HepG2 (cell line): ENCODE data around the gene BTK. TPM values are rescaled to one million over a fixed set of nuclear protein-coding genes. Genes with fewer than 3 reads are reported as not detected.

Experiments
- AFF4 ChIP-seq: sonication (generic); formaldehyde crosslinking; IDR thresholded peaks from 2 replicates; pipeline ENCODE4 v1.4.0; 2020; ENCODE audit warnings: missing genetic modification reagents
- GABPB1 ChIP-seq: IDR thresholded peaks from 2 replicates; pipeline ENCODE4 v1.6.1; 2016; ENCODE audit warnings: mild to moderate bottlenecking, missing genetic modification reagents, moderate library complexity, missing compliant biosample characterization
- HDAC1 ChIP-seq: sonication (generic); formaldehyde crosslinking; IDR thresholded peaks from 2 replicates; pipeline ENCODE4 v1.5.1; 2020; ENCODE audit warnings: mild to moderate bottlenecking, missing genetic modification reagents
- HNRNPK ChIP-seq: fragments of 200-400 bp; formaldehyde crosslinking; IDR thresholded peaks from 2 replicates; pipeline ENCODE4 v1.6.1; 2018; ENCODE audit warnings: low read length, low read depth, moderate library complexity, mild to moderate bottlenecking; ENCODE audit not compliant: poor library complexity, severe bottlenecking
- MBNL3 ChIP-seq: fragments of 250-450 bp; sonication (Bioruptor Pico); conservative IDR thresholded peaks from 2 replicates; pipeline ENCODE4 v1.8.0; 2022; ENCODE audit warnings: mild to moderate bottlenecking, inconsistent platforms
- MXI1 ChIP-seq: IDR thresholded peaks from 3 replicates; pipeline ENCODE4 v1.6.1; 2012; ENCODE audit warnings: low read depth, low read length, inconsistent platforms, borderline replicate concordance
- RBFOX2 ChIP-seq: fragments of 200-400 bp; formaldehyde crosslinking; IDR thresholded peaks from 2 replicates; pipeline ENCODE4 v1.6.1; 2017; ENCODE audit warnings: low read depth, mild to moderate bottlenecking, low read length
- RELA ChIP-seq: sonication (generic); formaldehyde crosslinking; IDR thresholded peaks from 2 replicates; pipeline ENCODE4 v1.4.0; 2020; ENCODE audit warnings: missing genetic modification reagents
- RFX5 ChIP-seq: IDR thresholded peaks from 2 replicates; pipeline ENCODE4 v1.6.1; 2011; ENCODE audit warnings: low read depth, low read length, improper control_type of control experiment
- SNAPC4 ChIP-seq: sonication (generic); formaldehyde crosslinking; IDR thresholded peaks from 2 replicates; pipeline ENCODE4 v1.4.0; 2020; ENCODE audit warnings: mild to moderate bottlenecking, missing genetic modification reagents
- SP2 ChIP-seq: sonication (generic); formaldehyde crosslinking; IDR thresholded peaks from 2 replicates; pipeline ENCODE4 v1.5.1; 2020; ENCODE audit warnings: mild to moderate bottlenecking, missing genetic modification reagents
- ZBTB7B ChIP-seq: sonication (generic); formaldehyde crosslinking; IDR thresholded peaks from 2 replicates; pipeline ENCODE4 v1.4.0; 2020; ENCODE audit warnings: missing genetic modification reagents
- ZMAT5 ChIP-seq: sonication (generic); formaldehyde crosslinking; IDR thresholded peaks from 2 replicates; pipeline ENCODE4 v1.5.0; 2020; ENCODE audit warnings: mild to moderate bottlenecking, low read depth, missing genetic modification reagents, borderline replicate concordance
- ZNF512B ChIP-seq: sonication (generic); formaldehyde crosslinking; IDR thresholded peaks from 2 replicates; pipeline ENCODE4 v1.5.1; 2020; ENCODE audit warnings: missing genetic modification reagents, mild to moderate bottlenecking, borderline replicate concordance
- ZNF672 ChIP-seq: sonication (generic); formaldehyde crosslinking; IDR thresholded peaks from 2 replicates; pipeline ENCODE4 v1.8.1; 2022; ENCODE audit warnings: missing genetic modification reagents
- polyA plus RNA-seq, 8 experiments: library from polyadenylated mRNA; depleted of rRNA in 3 of 8; stranded (reverse) in 7 of 8; unstranded in 1 of 8; fragments of >200 nt; fragmentation: Illumina TruSeq in 4 of 8; extraction: Trizol in 4 of 8; gene quantifications; 2 replicates each; pipeline versions ENCODE4 v1.2.1 to v1.2.3, GENCODE V29; 2011 to 2016; ENCODE audit warnings: low read depth in 4 of 8, missing spikeins in 1 of 8, mixed read lengths in 1 of 8; ENCODE audit not compliant: insufficient read depth in 1 of 8
- total RNA-seq, 5 experiments: library from RNA; depleted of rRNA; stranded (reverse); fragments of >200 nt; fragmentation: Illumina TruSeq; extraction: Trizol; gene quantifications; 2 replicates each; pipeline ENCODE4 v1.2.3, GENCODE V29; 2016; ENCODE audit warnings: low read depth in 1 of 5

BTK gene
- total and polyA plus RNA-seq, 2 of the 13 experiments (the other 11 are each of a cell fraction or from before 2014, with no cell fraction given) = not detected

- TF ChIP-seq AFF4 (no peak), ZNF672 (no peak), ZBTB7B (CRISPR knock-in tag) (no peak), ZMAT5 (CRISPR knock-in tag) (no peak), SP2 (CRISPR knock-in tag) (peak; percentile 84), MXI1 (peak; percentile 50; the same call in 1 of the 3 replicates), RFX5 (peak; percentile 95), ZNF512B (CRISPR knock-in tag) (no peak), HNRNPK (no peak), GABPB1 (CRISPR knock-in tag) (peak; percentile 69), SNAPC4 (CRISPR knock-in tag) (peak; percentile 45; the same call in 1 of the 2 replicates), RBFOX2 (peak; percentile 44), HDAC1 (peak; percentile 69), MBNL3 (CRISPR knock-in tag) (no peak), RELA (CRISPR knock-in tag) (no peak)
Measured at GRCh38 chrX:101407748-101408531, 21.9 kb upstream of the BTK start, which contains the start of the genes GLA and HNRNPH2 (continued).
